IPS-NIHi11 (cell line): ENCODE measurements around the gene PRKCH.

Experiments used
- DNase-seq: peaks from one replicate; pipeline ENCODE4 v3.0.0; 2012; ENCODE audit warnings: mixed read lengths, low spot score

PRKCH gene

GRCh38 chr14:61430066-61430757 is 108.8 kb downstream of the PRKCH start:
- DNase-seq = no peak

- no peak for DNase-seq
These were observed 111.8 kb downstream of the PRKCH start for GRCh38 chr14:61433169-61433568.

- no peak for DNase-seq
These were observed 112.4 kb downstream of the PRKCH start for GRCh38 chr14:61433828-61434227.

- DNase-seq = no peak
These were observed 112.9 kb downstream of the PRKCH start for GRCh38 chr14:61434311-61434710.

- no peak for DNase-seq
These were observed 114.4 kb downstream of the PRKCH start for GRCh38 chr14:61435563-61436337.

GRCh38 chr14:61437381-61437780 is 116.0 kb downstream of the PRKCH start:
- no peak for DNase-seq

GRCh38 chr14:61438036-61438435 is 116.7 kb downstream of the PRKCH start:
- no peak for DNase-seq

- DNase-seq = peak; percentile 32
These were observed 117.1 kb downstream of the PRKCH start for GRCh38 chr14:61438497-61438859.

GRCh38 chr14:61438860-61439765 is 117.7 kb downstream of the PRKCH start:
- peak; percentile 77 for DNase-seq

- DNase-seq = no peak
These were observed 118.5 kb downstream of the PRKCH start for GRCh38 chr14:61439779-61440418.

- no peak for DNase-seq
These were observed 122.1 kb downstream of the PRKCH start for GRCh38 chr14:61443481-61443880.

GRCh38 chr14:61444215-61444768 is 122.9 kb downstream of the PRKCH start:
- no peak for DNase-seq

- no peak for DNase-seq
These were observed 130.1 kb downstream of the PRKCH start for GRCh38 chr14:61451491-61451890.

GRCh38 chr14:61451891-61452400 is 130.6 kb downstream of the PRKCH start:
- DNase-seq = no peak

- DNase-seq = no peak
These were observed 131.1 kb downstream of the PRKCH start for GRCh38 chr14:61452452-61452851.

- no peak for DNase-seq
These were observed 131.9 kb downstream of the PRKCH start for GRCh38 chr14:61453103-61453767.

GRCh38 chr14:61454545-61454944 is 133.2 kb downstream of the PRKCH start:
- no peak for DNase-seq

GRCh38 chr14:61455351-61455750 is 134.0 kb downstream of the PRKCH start:
- no peak for DNase-seq

GRCh38 chr14:61456720-61457119 is 135.3 kb downstream of the PRKCH start:
- peak; percentile 80 for DNase-seq

GRCh38 chr14:61458766-61459165 is 137.4 kb downstream of the PRKCH start:
- no peak for DNase-seq

- no peak for DNase-seq
These were observed 137.8 kb downstream of the PRKCH start for GRCh38 chr14:61459229-61459628.
